Brain pericyte (primary cell): ENCODE results near the gene FAIM2.

ENCODE experiments used
- DNase-seq: peaks from one replicate; pipeline ENCODE4 v3.0.0-alpha.2; 2012; ENCODE audit warnings: low read depth, low spot score

Gene FAIM2

GRCh38 chr12:49824895-49825294 is 78.8 kb downstream of the FAIM2 start:
- no peak for DNase-seq

GRCh38 chr12:49824416-49824815 is 79.3 kb downstream of the FAIM2 start:
- no peak for DNase-seq

GRCh38 chr12:49823951-49824350 is 79.7 kb downstream of the FAIM2 start:
- DNase-seq = no peak

GRCh38 chr12:49823350-49823749 is 80.3 kb downstream of the FAIM2 start:
- DNase-seq = no peak

DNA sequence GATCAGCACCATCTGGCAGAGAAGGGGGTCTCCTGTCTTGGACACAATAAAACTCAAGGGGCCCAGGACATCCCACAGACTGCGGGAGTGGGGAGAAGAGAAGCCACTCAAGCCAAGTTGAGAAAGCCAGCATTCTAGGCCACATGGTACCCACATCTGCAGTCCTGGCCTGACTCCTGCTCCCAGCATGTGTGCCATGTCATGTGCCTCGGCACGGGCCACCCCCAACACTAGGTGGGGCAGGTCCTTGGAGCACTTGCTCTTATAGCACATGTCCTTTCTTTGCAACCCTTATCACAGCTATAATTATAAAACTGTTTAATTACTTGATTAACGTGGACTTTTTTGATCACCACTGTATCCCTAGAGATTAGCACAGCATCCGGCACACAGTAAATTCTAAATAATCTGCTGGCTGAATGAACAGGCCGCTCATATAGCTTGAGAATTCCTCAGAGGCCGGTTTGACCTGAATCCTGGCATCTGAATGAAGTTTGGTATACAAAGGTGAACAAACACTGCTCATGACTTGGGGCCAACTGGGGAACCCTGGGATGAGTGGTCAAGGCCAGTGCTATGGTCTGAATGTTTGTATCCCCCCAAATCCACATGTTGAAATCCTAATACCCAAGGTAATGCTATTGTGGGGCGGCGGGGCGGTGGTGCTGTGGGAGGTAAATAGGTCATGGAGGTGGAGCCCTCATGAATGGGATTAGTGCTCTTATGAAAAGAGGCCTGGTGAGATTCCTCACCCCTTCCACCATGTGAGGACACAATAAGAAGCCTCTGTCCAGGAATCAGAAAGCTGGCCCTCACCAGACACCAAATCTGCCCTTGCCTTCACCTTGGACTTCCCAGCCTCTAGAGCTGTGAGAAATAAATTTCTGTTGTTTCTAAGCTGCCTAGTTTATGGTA is 82.1 kb downstream of the FAIM2 start:
- no peak for DNase-seq

GRCh38 chr12:49819786-49820185 is 83.9 kb downstream of the FAIM2 start:
- DNase-seq = no peak

DNA sequence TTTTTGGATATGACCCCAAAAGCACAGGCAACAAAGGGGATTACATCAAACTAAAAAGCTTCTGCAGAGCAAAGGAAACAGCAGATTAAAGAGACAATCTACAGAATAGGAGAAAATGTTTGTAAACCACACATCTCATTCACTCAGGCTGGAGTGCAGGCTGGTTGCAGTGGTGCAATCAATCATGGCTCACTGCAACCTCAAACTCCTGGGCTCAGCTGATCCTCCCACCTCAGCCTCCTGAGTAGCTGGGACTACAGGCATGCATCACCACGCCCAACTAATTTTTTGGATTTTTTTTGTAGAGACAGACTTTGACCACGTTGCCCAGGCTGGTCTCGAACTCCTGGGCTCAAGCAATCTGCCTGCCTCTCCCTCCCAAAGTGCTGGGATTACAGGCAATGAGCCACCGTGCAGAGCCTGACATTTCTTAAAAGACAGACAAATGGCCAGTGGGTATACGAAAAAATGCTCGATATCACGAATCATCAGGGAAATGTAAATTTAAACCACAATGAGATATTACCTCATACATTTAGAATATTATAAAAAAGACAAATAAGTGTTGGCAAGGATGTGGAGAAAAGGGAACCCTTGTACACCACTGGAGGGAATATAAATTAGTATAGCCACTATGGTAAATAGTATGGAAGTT is 85.3 kb downstream of the FAIM2 start:
- no peak for DNase-seq
